HG03460 (cell line): ENCODE data around the gene NOL6.
"Not testable (repeated sequence)": the region's sequence is repeated elsewhere in the genome, so short reads cannot be mapped to it uniquely, and the experiment has no call there.

Experiments used
- ATAC-seq: cut with Tn5 transposase; IDR thresholded peaks from one replicate; pipeline ENCODE4 v1.9.1; 2021; ENCODE audit not compliant: unreplicated experiment

The NOL6 gene

DNA sequence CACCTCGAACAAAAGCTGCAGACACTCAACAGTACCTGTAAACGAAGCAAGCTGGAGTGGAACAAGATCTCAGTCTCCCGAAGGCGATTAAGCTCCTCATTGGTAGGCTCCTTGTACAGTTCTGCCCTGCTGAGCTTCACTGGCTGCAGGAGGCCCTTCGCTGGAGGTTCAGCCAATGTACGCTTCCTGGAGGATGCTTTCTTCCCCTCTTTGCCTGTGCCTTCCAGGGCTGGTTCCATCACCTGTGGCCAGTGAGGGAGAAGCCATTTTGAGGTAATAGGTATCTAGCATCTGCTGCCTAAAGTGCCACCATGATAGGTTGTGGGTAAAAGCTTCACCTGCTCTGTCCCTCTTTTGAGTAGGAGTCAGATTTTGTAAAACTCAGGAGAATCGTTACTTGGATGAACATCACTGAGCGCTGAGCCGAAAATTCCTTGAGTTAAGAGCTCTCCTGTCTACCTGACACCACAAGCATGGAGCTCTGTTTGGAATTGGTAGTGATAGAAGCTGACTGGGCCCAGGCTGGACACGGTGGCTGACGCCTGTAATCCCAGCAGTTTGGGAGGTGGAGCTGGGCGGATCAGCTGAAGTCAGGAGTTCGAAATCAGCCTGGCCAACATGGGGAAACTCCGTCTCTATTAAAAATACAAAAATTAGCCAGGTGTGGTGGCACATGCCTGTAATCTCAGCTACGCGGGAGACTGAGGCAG lies 1.4 kb downstream of the NOL6 start:
- no peak for ATAC-seq

DNA sequence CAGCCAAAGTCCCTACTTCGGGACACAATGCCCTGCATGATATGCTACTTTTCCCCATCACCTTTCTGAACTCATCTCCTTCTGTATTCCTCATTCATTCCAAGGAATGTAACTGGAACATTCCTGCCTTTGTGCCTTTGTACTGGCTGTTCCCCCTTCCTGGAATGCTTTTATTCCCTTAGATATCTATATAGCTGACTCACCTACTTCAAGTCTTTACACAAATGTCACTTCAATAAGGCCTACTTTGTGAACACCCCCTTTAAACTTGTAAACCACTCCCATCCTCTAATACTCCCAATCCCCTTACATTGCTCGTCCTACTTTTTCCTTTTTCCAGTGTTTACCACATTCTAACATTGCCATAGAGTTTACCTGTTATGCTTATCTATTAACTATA lies 2.4 kb downstream of the NOL6 start:
- no peak for ATAC-seq

DNA sequence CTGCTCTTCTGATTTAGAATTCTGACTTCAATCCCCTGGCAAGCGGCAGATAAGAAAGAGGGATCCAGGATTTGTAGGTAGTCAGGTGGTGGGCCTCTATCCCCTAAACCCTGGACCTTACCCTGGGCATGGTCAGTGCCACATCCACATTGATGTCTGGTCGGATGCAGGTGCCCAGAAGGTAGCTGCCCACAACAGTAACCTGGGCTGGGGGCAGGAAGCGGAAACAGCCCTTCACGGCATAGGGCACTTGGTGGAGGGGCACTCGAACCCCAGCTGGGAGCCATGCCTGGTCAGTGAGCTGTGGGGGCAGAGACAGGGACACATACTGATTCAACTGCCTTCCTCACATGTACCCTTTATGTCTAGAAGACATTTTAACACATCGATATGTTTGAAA lies 3.8 kb downstream of the NOL6 start:
- ATAC-seq, result no peak

DNA sequence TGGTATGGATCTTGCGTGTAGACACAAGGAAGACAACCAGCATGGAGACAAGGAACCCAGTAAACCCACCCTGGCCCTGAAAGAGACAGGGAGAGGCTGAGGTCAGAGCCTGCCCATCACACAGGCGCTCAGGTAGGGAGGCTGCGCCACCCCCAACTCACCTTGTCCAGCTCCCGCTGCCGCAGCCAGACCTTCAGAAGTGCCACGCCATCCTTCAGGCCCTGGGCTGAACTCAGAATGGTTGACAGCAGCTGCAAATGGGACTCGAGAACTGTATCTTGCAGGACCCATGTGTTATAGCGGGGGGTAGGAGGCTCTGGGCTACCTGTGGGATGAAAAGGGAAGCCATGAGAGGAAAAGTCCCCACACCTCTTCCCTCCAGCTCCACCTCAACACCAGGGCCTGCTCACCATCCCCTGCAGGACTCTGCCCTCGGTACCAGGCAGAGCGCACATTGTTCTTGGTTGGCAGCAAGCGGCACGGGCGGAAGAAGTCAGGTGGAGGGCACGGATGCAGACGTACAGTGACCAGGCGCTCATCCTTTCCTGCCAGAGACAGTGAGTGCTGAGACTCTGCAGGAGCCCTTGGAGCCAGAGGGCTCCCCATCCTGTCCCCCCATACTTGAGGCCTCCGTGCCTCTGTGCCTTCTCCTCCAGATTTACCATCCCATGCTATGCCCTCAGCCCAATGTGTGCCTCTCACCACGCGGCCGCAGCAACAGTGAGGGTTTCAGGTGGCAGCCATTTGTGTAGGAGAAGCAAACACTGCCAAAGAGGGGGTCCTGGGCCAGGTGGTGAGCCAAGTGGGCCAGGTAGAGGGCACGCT lies 4.7 kb downstream of the NOL6 start:
- no peak for ATAC-seq

DNA sequence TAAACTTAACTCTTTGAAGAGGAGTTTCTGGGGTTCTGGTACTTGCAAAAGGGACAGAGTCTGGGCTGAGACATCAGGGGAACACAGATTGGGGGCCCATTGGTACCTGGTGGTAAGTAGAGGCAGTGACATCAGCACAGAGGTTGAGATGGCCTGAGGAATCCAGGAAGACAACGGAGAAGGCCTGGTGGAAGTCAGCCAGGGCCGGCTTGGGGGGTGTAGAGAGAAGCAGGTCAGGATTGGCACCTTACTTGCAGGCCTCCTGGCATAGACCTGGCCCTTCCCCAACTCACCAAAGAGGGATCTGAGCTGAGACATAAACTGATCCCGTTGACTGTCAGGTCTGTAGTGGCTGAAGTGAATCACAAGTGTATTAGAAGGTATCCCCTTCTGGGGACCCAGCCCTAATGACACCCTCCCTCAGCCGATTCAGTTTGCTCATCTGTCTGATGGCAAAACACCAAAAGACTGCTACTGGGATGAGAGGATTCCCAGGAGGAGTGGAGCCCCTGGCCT lies 5.5 kb downstream of the NOL6 start:
- ATAC-seq, result no peak

DNA sequence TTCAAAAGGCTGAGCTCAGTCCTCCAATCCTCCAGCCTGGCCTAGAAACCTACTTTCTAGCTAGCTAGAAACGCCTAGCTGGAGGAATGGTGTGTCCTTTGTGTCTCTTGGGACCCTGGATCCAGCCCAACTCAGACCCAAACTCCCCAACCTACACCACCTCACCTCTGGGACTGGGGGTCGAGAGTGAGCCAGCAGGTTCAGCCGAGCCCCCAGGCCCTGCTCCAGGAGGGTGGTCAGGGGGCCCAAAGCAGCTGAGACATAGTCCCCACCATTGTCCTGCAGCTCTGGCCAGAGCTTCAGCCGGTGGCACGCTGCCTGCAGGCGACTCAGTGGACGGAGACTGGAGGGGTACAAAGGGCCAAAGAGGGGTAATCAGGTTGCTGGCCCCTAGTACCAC lies 6.2 kb downstream of the NOL6 start:
- ATAC-seq, result no peak

DNA sequence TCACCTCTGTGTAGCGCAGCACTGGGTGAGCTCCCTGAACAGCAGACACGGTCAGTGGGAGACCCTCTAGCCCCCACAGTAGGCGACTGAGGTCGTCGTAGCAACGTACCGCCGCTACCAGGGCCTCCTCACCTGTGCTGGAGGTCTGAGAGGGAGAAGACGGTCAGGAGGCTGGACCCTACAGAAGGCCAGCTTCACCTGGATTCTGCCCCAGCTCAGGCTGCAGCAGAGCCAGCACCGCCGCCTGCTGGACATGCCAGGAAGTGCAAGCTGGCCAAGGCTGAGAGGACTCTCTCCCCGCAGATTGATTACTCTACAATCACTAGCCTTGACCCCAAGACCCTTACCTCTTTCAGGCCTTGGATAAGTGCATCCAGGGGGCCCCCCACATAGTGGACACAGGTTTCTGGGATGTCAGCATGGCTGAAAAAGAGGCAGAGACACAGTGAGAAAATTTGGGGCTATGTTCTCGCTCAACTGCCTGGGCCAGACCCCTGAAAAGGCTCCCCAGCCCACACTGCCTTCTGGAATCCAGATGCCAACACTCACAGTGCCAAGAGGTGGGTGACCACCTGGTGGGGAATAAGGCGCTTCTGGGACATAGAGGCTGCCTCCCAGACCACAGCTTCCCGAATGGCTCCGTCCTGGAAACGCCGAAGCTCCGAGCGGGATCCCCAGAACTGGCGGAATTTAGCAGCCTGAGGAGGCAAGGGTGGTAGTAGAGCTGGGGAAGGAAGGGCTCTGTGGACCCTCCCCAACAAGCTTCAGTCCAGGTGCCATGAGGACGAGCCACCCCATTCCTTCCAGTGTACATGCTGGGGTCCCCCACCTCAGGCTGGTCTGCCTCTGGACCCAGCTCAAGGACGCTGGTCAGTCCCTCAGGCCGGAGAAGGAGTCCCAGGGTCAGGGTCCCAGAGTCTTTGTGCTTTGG lies 6.9 kb downstream of the NOL6 start:
- no peak for ATAC-seq

DNA sequence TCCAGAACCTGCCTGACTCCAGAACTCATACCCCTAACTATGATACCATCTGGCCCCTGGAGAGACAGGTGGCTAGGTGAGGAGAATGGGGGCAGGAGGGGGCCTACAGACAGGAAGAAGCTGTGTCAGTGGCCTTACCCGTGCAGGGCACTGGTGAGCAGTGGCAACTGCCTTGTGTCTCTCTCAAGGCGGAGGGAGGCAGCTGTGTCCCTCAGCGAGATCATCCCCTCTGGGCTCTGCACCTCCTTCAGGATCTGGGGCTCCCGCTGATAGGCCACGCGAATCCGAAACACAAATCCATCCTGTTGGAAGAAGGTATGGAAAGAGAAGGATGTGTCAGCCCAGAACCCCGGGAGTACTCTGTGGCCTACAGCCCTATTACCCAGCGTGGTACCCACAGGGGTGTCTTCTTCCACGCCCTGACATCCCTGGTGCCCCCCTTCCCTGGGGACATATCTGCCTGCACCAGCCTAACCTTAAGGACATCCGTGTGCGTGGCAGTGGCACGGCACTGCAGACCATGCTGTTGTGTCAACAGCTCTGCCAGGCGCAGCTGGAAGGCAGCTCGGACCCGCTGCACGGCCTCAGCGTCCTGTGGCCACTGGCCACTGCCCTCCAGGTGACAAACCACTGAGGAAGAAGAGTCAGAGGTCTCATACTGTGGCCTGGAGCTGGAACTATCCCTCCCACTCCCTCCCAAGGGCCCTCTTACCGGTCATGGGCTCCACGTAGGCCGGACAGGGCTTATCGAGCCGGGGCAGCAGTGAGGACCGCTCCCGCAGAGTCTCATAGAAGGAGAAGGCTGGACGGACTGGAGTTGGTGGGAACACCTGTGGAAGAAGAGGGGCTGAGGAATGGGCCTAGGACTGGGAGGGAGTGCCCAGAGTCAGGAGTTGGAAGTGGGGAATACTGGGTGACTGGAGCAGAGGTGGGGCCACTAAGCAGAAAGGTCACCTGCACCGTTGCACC lies 7.8 kb downstream of the NOL6 start:
- ATAC-seq, result no peak

DNA sequence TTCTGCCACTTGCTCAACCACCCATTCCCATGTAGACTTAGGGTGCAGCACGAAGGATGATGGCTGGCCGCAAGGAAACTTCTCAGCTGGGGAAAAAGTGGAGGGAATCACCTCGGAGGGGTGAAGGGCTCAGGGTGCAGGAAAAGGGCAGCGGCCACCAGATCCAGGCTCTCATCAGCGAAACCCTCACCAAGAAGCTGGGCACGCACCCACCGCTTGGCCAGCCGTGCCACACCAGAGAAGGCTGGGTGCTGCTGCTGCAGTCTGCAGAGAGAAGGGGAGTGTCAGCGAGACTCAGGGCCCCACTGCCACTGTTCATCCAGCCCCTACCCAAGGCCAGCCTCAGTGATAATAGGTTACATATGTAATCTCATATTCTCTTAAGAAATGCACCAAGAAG lies 8.6 kb downstream of the NOL6 start:
- ATAC-seq, result no peak

DNA sequence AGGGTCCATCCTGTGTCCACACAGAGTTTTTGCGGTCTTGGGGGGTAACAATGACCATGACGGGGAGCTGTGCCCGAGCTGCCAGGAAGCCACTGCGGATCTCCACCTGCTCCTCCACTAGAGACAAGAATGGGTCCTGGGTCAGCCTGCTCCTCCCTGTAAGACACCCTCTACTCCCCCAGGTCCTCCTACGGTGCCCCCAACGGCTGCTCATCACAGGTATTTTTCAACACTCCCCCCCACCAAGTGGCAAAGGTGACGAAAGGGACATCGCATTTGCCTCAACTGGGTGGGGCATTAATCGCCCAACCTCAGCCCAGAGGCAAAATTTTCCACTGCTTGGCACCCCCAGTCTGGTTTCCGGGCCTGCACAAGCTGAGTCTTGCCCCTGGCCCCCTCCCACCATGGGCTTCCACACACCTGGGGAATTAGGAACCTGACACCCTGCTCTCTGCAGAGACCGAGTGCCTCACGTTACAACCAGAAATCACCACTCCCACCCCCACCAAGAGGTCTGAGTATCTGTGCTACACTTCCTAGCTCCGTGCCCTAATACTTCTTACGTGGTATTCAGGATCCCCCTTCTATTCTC lies 9.6 kb downstream of the NOL6 start:
- ATAC-seq, result no peak

DNA sequence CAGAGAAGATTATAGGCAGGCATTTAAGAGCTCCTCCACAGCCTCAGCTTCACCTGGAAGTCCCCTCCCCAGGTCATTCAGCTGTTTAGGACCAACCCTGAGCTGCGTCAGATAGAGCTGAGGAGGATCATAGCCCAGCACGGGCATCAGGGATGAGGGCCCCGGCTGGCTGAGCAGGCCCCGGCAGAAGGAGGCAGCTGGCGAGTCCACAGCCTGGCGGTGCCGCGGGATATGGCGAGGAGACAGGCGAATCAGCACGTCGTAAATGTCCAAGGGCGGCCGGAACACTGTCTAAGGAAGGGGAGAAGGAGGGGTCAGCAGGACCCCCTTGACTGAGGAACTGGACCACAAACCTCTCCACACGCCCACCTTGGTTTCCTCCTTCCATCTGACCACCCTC lies 10.6 kb downstream of the NOL6 start:
- no peak for ATAC-seq

DNA sequence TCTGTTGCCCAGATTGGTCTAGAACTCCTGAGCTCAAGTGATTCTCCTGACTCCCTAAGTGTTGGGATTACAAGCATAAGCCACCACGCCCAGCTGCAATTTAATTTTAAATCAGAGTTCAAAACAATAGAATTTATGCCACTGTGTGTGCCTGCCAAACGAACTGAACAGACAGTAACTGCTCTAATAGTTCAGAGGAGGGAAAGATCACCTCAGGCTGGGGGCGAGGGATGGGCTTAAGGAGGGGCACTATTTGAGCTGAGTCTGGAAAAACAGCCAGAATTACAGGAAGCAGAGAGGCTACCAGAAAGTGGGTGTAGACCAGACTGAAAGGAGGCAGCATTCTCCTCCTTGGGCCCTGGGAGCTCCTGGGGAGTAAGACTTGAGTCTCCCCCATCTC lies 12.2 kb downstream of the NOL6 start:
- no peak for ATAC-seq

DNA sequence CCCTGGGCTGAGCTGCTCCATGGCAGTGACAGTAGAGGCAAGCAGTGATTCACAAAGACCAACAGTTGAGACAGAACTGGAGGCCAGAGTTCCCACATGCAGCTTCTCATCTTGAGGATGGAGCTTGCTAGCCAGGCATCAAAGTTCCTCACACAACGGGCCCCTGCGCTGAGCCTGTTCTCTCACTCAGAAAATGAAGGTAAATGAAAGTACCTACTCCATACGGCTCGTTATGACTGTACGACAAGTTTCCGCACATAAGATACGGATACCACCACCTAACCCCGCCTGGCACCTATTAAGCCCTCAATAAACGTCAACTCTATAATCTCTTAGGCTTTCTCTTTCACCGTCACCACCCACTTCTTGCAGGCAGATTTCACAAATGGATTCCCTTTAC lies 12.9 kb downstream of the NOL6 start:
- no peak for ATAC-seq

DNA sequence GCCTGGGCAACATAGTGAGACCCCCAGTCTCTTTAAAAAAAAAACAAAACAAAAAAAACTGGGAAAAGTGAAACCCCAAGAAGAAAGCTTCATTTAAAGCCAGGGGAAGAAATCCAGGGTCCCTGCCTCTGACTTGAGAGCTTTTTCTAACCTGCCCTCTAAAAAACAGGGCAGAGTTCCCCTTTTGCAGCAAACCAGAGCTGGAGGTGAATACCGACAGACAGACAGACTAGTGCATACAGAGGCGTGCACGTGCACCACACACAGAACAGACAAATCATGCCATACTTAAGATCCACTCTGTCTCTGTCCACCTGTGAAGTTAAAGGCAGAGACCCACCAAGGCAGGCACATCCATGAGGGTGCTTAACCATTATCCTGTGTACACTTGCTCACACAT lies 14.6 kb downstream of the NOL6 start:
- ATAC-seq, result no peak

DNA sequence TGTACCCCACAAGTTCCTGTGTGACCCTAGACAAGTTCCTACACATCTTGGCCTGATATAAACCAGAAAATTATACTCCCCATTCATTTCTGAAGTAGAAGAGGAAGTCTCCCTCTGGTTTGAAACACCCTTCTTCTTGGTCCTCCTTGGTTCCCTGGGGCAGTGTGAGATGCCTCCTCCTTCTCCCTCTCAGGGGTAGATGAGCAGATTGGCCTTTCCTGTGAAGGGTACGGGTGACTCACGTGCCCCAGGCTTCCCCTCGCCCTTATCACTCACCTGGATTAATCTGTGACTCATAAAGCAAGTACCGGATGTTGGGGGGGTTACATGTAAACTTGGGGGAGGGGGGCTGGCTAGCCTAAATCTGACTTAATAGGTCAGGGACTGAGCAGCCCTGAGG lies 15.3 kb downstream of the NOL6 start:
- no peak for ATAC-seq

DNA sequence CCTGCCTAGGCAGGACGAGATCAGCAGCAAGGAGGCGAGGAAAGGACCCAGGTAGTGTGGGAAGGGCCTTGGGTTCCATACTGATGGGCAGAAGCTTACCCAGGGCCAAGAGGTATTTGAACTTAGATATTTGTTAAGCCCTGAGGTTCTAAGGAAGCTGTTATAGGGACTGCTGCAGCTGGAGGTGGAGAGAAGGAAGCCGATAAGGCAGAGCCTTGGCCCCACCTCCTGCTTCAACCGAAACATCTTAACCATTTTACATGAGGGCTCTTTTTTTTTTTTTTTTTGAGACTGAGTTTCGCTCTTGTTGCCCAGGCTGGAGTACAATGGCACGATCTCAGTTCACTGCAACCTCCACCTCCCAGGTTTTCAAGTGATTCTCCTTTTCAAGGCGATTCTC lies 17.8 kb downstream of the NOL6 start:
- ATAC-seq, result no peak

DNA sequence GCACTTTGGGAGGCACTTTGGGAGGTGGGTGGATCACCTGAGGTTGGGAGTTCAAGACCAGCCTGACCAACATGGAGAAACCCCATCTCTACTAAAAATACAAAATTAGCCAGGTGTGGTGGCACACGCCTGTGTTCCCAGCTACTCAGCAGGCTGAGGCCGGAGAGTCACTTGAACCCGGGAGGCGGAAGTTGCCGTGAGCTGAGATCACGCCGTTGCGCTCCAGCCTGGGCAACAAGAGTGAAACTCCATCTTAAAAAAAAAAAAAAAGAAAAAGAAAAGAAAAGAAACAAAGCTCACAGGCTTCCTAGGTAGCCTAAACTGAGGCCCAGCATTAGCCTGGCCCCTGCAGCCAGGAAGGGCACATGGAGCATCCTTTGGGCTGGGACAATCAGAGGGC lies 18.3 kb downstream of the NOL6 start:
- ATAC-seq, result not testable (repeated sequence)

DNA sequence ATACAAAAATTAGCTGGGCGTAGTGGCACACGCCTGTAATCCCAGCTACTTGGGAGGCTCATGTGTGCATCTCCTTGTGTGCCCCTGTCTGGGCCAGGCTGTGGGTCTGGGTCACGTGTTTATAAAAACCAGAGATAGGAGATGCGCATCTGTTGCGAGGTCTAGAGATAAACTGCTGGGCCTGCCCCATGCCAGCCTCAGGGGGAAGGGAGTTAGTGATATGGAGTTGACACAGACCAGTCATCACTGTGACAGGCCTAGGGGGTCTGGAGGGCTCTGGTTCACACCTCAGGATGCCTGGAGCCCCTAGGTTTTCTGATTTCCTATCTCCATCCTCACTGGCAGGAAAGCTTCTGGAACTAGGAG lies 19.1 kb downstream of the NOL6 start:
- ATAC-seq, result not testable (repeated sequence)

DNA sequence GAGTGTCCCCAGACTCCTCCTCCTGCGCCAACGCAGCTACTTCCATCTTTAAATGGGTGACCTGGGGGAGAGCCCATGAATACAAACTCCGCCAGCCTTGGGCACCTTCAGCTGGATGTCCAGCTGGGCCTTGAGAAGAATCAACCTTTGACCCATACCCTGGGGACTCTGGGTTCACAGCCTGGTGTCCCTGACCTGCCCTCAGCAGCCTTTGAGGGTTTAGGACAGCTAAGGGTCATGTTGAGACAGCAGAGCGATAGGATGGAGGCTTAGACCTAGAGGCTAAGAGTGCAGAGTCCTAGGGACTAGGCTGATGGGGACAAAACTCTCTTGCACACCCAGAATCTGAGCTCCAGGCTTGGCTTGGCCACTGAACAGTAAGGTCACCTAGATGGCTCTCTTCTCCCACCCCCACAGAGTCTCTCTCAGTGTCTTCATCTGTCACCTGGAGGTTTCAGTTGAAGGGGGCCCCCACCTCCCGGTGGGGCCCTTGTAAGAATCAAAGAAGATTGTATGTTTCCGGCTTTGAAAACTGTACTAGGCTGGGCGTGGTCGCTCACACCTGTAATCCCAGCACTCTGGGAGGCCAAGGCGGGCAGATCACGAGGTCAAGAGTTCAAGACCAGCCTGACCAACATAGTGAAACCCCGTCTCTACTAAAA lies 19.6 kb downstream of the NOL6 start:
- no peak for ATAC-seq
